GM19372 (cell line): ENCODE measurements around the gene XRCC1.

Source experiments
- ATAC-seq: cut with Tn5 transposase; IDR thresholded peaks from one replicate; pipeline ENCODE4 v1.9.1; 2021; ENCODE audit warnings: mild to moderate bottlenecking, low read depth, moderate library complexity; ENCODE audit not compliant: unreplicated experiment

The XRCC1 gene

GRCh38 chr19:43495082-43495481, 80.2 kb downstream of the XRCC1 start:
- no peak for ATAC-seq
